Stimulated activated CD4-positive, alpha-beta T cell treated with anti-CD3 and anti-CD28 coated beads, Interleukin-12 subunit alpha, Interleukin-12 subunit beta, amount 100 ng/mL, for 4 hours (primary cell): Measurements from ENCODE around the gene NNAT.

ENCODE experiments used
- DNase-seq: peaks from one replicate; pipeline ENCODE4 v3.0.0-alpha.2; 2020

Gene NNAT

DNA sequence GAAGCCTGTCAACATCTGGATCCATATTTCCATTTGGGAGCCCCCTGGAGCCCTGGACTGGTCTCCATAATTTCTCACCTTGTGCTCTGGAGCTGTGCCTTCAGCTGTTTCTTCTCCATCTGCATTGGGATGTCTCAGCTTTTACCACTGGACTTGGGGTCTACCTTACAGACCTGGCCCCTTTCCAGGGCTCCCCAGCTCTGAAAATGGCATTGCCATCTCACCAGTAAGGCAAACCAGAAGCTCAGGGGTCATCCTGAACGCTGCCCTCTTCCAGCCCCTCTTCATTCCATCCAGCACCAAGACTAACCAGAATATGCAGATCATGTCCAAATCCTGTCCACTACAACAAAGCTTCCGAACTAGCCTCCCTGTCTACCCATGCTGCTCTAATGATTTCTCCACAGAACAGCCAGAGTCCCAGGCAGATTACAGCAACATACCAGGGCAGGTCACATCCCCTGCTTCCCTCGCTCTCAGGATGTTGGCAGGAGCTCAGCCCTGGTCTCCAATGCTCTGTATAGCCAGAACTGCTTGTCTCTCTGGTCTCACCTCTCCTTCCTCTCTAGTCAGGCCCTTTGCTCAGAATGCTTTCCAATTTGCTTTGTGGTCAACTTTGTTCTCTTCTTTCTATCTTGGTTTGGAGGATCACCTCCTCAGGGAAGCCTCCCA, 17.7 kb upstream of the NNAT start:
- no peak for DNase-seq

DNA sequence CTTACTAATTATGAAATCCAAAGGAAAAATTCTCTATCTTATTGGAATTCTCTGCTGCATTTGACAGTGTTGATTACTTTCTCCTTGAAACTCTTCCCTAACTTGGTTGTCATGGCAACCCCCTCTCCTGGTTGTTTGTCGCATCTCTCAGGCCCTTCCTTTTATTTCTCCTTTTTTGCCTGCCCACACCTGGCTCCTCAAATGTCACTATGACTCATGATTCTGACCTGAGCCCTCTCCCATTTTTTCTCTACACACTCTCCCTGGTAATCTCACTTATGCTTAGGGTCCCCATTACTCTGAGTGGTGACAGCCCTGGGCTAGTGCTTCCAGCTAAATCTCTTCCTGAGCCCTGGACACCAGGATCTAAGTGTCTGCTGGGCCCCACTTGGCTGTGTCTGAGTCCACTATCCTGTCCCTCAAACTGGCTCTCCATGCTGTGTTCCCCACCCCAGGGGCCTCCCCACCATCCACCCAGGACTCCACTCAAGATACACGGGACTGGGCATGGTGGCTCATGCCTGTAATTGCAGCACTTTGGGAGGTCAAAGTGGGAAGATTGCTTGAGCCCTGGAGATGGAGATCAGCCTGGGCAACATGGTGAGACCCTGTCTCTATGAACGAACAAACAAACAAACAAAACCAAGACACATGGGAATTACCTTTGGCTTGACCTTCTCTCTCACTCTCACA, 16.5 kb upstream of the NNAT start:
- DNase-seq = no peak

DNA sequence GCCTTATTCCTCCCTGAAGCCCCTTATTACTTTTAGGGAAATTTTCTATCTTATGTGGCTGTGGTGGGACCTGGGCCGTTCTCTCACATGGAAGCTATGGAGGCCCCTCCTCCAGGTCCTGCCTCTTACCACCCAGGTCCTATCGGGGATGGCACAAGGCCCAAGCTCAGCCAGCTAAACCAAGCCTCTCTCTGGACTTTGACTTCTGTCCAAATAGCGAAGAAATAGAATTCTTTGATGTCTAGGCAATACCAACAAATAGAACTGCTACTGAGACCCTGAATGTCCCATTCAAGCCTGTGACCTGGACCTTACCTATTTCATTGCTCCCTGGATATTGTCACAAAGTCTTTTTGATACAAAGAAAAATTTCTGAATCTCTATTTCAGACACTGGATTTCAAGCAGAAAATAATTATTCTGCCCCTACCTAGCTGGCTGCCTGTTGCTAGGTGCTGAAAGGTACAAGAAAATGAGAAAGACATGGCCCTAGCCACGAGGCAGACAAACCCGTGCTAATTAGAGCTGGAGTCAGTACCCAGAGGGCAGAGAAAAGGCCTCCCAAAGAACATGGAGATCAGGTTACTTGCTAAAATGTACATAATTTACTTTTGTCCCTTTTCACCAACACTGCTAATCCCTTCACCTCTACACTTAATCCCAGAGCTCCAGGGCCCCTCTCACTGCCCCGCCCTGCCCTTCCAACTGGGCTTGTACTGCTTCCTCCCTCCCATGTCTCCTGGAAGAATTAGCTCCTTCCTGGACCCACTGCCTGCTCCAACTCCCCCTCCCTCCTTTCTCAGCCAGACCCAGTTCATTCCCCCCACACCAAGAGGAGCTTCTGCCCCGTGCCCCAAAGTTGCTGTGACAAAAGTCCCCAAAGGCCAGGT, 15.5 kb upstream of the NNAT start:
- DNase-seq = no peak

DNA sequence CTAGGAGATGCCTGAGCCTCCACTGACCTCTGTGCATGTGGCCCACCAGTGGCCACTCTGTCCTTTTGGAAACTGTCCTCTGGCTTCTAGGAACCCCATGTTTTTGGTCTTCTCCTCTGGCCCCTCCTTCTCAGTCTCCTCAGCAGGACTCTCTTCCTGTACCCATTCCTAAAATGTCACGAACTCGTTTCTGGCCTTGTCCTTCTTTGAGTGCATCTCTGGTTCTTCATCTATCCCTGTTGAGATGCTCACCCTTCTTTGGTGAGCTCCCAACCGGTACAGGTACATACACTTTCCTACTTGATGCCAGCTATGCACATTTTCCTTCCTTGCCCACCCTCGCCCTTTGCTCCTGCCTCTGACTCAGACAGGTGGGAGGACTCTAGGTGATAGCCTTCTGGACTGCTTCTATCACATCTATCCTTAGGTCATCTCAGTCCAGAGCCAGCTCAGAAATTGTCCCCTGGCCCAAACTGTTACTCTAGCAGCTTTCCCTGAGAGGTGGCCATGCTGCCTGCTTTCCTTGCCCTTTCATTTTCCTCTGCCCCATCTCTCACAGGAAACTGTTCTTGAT, 14.8 kb upstream of the NNAT start:
- no peak for DNase-seq

DNA sequence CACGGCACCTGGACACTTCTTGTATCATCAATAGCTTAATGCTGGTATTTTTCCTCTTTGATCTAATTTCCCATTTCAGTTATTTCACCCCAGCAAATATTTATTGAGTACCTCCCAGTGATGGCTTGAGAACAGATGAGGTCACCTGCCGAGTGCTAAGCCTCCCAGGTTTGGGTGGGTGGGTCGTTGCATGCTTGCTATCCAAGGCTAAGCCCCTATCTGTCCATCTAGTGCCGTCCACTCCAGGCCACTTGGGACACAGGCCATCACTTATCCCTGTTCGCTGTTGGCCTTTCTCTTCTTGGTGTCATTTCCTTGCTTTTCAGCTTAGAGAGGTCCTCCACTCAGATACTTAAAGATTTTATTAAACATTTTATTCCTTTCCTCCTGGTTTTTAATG, 10.8 kb upstream of the NNAT start:
- DNase-seq = no peak

DNA sequence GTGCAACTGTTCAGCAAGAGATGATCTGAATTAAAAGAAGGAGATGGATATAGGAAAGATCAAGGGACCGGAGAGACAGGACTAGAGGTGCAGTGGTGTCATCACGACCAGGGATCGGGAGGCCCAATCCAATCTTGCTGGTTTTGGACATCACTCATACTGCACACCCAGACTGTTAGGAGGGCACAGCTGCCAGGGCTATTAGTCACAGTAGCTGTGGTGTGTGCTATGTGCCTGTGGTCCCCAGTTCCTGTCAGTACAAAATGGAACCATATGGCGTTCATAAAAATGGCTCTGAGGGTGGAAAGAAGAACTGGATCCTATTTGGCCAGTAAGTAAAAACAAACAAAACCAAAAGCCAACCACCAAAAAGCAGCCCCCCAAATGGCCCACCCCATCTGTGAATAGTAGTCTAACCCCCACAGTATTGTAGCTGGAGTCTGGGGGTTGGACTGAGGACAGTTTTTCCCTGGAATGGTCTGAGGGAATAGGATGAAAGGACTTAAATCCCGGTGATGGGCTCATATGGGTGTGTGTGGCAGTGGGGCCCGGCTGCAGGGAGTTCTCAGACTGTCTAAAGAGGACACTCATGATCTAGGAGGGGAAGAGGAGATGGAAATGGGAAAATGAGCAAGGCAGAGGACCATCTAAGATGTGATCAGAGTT, 9.3 kb upstream of the NNAT start:
- DNase-seq = no peak

DNA sequence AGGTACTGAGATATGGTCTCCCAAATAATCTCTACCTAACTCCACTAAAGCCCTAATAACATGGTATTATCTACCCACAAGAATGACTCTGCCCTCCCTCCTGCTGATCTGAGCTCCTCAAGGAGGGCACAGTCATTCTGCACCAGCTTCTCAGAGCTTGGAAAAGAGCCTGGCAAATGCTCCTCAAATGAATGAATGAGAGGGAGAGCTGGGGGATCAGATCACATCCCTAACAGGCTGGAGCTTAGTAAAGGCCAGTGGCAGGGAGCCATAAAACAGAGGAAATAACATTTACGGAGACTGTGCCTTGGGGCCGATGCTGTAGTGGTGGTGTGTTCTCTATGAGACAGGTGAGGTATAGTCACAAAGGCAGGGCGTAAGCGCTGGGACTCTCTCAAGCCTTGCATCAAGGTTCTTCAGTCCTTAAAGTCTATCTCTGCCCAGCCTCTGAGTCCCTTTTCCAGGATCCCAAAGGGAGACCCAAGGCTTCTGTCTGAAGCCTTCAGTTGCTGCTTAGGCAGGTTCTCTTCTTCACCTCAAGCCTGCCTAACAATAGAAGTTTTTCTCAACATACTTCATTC, 7.2 kb upstream of the NNAT start:
- no peak for DNase-seq

DNA sequence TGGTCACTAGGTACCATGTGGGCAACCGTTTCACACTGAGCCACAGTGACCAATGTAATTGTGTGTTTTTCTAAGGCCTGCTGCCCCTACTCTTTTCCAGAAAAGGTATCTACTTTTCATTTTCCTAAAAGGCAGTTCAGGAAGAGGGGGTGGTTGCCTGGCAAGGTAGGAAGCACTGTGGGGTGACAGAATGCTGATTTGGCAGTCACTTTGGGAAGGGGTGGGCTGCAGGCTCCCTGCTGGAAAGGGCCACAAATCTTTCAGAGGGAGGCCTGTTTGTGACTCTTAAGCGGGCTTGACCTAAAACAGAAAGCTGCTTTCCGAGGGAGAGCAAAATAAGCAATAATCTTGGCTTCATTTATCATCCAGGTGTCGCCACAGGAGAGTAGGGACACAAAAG, 5.2 kb upstream of the NNAT start:
- DNase-seq = no peak

DNA sequence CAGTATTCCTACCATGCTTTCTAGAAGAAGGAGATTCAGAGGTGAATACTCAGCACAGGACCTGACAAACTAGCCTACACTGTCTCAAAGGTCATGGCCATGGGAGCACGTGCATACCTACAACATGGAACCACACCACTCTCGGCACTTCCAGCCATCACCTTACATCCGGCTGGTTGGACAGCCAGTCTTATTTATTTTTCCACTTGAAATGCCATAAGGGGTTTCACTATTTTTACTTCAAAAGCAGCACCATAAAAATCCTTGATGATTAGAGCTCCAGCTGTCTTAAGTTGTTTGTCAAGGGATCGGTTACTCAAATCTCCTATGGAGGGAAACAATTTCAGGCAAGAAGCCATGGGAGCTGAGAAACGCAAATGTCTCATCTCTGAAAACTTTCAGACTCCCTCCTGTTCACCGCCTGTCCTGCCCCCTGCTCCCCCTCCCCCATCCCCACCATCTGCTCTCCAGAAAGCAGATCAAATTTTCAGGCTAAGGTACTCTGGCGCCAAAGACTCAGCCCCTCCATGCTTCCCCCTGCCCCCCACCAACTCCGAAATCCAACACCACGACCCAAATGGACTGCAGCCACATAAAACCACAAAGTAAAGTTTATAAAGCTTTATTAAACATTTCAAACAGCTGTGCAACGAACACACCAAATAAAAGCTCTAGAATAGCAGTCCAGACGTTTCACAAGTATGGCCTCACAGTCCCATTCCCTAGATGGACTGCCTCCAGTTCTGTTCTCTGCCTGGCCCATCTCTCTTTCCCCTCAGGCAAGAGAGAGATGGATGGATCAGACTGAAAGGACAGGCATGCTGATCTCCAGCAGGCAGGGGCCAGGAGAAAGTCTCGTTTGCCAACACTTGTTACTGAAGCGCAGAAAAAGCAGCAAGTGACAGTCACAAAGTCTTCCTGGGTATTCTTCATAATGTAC, 4.0 kb upstream of the NNAT start:
- DNase-seq = no peak

DNA sequence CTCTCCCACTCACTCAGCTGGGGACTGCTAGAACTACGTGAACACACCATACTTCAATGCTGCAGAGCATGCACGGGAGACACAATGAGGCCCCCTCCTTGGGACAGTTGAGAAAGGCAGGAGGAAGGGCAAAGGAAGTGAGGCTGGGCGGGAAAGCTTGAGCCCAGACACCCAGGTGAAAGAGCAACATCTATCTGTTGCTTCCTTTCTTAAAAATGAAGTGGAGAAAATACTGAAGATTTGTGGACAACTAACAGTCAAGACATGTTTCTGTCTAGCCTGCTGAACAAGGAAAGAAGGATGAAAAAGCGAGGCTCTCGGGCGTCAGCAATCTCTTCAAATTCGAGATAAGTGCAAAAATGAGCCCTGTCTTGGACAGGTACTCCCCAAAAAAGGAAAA, 3.0 kb upstream of the NNAT start:
- no peak for DNase-seq

DNA sequence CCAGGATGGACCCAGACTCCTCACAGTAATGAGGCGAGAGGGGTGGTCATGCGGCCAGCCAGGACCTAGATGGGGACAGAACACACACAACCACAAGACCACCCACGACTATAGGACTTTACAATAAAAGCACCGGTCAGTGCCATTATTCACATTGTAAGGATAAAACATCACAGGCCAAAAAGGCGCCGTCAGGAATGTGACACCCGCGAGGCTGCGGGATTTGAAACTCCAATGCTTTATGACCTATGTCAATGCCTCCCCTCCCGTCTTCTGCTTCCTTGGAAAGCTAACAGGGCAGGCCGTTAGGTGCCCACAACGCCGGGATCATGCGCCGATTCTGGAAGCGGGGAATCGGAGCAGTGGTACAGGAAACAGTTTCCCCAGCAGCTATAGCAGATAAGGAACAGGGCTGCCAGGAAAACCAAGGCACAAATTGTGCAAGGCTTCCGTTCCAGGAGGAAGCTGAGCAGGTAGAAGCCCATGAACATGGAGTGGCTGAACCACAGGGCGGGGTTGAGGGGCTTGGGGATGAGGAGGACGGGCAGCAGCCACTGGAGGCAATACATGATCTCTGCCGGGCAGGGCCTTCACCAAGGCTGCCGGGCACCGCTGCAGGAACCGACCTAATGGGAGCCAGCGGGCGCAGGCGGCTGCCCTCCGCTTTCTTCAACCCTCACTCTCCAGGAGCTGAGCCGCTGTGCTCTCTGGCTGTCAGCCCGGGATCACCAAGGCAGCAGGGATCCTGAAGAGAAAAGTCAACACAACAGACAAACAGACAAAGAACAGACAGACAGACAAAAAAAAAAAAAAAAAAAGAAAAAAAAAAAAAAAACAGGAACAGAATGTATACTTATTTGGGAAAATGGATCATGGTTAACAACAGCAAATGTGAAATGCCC, 2.2 kb upstream of the NNAT start:
- no peak for DNase-seq

DNA sequence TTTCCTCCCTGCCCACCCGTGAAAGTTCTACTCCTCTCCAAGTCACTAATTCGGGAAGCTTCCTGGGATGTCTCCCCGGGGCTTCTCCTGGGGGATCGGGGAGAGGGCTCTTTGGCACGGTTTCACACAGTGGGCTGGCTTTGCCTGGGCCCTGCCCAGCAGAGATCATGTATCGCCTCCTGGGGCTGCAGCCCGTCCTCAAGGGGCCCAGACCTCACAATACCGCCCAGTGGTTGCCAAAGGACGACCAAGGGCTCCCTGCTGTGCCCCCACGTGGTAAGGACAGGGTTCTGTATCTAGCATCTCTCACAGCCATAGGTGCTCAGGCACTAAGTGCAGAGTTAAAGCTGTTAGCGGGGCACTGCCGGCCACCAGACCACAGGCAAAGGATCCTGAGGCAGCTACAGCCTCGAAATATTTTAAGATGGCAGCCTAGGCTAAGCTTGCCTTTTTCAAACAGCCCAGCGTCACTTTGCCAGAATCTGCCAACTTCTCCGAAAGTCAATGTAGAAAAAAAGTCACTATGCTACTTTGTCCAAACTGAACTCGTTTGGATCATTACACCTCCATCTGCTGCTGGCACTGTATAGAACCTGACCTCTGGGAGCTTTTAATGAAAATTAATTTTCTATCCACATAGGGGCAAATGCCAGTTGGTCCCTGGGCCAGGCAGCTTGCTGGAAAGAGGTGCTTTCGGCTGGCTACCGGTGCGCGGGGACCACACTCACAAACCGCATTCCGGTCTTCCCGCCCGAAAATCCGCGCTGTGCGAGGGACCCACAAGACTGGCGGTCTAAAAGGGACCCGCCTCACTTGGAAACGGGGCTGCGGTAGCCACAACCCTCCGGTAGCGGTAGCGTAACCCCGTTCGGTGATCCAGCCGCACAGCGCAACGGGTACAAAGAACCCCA, 1.3 kb upstream of the NNAT start:
- no peak for DNase-seq

DNA sequence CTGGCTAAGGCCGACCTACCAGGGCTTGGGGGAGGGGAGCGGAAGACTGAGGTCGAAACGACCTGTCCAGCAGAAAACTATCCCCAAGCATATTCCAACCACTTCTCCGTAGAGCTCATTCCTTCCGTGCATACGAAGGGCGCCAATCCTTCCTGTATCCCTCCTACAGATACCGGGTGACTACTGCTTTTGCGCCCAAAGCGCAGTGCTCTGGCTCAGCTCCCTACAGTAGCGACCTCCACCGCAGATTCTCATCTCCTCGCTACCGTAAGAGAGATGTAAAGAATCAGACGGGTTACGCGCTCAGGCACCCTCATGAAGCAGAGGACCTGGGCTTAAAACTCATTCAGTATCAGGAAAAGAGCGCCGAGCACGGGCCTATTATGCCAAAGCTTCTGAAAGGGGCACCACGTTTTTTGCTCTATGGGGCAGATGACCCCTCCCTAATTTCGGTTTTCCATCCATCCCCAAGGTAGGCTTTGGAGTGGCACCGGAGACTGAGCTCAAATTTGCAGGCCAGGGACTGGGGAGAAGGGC, 563 bp upstream of the NNAT start:
- DNase-seq = no peak

DNA sequence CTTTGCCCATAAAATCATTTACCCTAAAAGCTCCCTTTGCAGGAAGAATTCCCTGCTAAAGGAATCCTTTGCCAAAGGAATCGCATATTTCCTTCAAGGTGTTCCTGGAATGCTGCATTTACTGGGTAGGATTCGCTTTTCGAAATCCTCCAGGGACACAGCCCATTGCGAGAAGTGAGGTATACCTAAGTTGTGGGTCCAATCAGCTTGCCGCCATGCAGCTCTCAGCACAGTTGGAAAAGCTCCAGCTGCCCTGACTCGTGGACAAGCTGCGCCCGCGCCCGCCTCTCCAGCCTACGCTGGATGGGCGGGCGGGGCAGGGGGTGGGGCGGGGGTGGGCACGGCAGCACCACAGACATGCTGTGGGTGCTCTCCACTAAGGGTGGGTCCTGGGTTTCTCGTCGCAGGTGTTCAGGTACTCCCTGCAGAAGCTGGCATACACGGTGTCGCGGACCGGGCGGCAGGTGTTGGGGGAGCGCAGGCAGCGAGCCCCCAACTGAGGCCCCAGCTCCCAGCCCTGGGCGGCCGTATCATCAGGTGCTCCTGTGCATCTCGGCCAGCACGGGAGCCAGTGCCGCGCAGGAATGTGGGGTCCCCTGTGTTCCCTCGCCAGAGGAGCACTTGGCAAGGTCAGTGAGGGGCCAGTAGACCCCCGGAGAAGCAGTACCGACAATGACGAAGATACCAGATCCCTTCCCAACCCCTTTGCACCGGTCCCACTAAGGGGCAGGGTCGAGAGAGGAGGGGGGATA, 1.4 kb downstream of the NNAT start:
- DNase-seq = no peak

DNA sequence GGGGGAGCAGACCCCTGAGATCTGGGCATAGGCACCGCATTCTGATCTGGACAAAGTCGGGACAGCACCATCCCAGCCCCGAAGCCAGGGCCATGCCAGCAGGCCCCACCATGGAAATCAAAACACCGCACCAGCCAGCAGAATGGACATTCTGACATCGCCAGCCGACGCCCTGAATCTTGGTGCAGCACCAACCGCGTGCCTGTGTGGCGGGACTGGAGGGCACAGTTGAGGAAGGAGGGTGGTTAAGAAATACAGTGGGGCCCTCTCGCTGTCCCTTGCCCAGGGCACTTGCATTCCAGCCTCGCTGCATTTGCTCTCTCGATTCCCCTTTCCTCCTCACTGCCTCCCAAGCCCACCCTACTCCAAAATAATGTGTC, 2.0 kb downstream of the NNAT start:
- DNase-seq = no peak

DNA sequence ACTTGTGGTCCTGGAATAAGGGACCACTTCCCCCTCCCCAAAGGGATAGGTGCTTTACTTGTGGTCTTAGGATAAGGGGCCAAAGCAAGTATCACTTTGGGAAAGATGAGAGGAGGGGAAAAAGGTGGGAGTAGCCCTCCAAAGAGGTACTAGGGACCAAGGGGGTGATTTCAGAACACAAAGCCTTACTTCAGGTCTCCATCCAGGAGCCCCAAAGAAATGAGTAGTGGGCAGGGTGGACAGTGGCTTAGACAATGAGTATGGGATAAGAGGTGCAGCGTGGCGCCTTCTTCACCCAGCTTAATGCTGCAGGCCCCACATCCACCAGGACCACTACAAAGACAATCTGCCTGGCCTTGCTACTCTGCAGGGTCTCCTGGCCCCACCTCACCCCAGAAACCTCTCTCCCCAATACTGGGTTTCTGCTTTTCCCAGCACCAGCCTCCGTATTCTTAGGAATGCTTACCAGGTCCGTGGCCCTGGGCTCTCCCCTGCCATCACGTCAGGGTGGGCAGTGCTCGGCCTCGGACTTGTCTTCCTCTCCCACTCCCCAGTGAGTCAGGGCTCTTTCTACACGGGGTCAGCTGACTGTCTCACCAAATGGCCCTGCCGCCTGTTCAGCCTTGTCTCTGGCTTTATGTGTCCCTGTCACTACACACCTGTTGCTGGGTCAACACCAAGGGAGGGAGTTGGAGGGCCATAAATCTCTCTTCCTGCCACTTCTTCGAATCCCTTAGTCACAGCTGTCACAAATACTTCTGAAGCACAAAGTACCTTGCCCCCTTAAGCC, 3.1 kb downstream of the NNAT start:
- no peak for DNase-seq
